Parathyroid adenoma (tissue), 2 donors: ENCODE measurements around the gene HGS.

Experiments used
- H2AFZ ChIP-seq: fragments of 300-600 bp; sonication (generic); one replicate; pipeline ENCODE4 v1.7.0; 2017; ENCODE audit warnings: antibody characterized with exemption, mild to moderate bottlenecking
- H3K27ac ChIP-seq: fragments of 300-600 bp; sonication (generic); one replicate; pipeline ENCODE4 v1.7.0; 2017
- H3K27me3 ChIP-seq: fragments of 300-600 bp; sonication (generic); one replicate; pipeline ENCODE4 v1.7.0; 2017; ENCODE audit warnings: low read length; ENCODE audit not compliant: control insufficient read depth, insufficient read depth
- H3K36me3 ChIP-seq: fragments of 300-600 bp; sonication (generic); one replicate; pipeline ENCODE4 v1.7.0; 2017; ENCODE audit warnings: low read length; ENCODE audit not compliant: control insufficient read depth, insufficient read depth
- H3K4me1 ChIP-seq: fragments of 300-600 bp; sonication (generic); one replicate; pipeline ENCODE4 v1.7.0; 2017; ENCODE audit warnings: control low read depth
- H3K4me2 ChIP-seq: fragments of 300-600 bp; sonication (generic); one replicate; pipeline ENCODE4 v1.7.0; 2017; ENCODE audit warnings: low read length
- H3K4me3 ChIP-seq: fragments of 300-600 bp; sonication (generic); one replicate; pipeline ENCODE4 v1.7.0; 2017; ENCODE audit warnings: low read depth, low read length
- H3K79me2 ChIP-seq: fragments of 300-600 bp; sonication (generic); one replicate; pipeline ENCODE4 v1.7.0; 2017; ENCODE audit warnings: control low read depth
- H3K9ac ChIP-seq: fragments of 300-600 bp; sonication (generic); one replicate; pipeline ENCODE4 v1.7.0; 2017; ENCODE audit warnings: mild to moderate bottlenecking
- H3K9me3 ChIP-seq: fragments of 300-600 bp; sonication (generic); one replicate; pipeline ENCODE4 v1.7.0; 2017; ENCODE audit warnings: low read length; ENCODE audit not compliant: control insufficient read depth
- CTCF ChIP-seq: fragments of 300-600 bp; sonication (generic); IDR thresholded peaks from one replicate; pipeline ENCODE4 v1.7.0; 2017; ENCODE audit warnings: antibody characterized with exemption, mild to moderate bottlenecking
- donor health status: primary hyperparathyroidism.

Gene HGS

GRCh38 chr17:81720267-81721071 is 36.7 kb downstream of the HGS start:
- H3K79me2 ChIP-seq: no peaks in the 10 kb centered on the region
- no peak overlapping the region for H2AFZ ChIP-seq
- no peak overlapping the region for H3K4me2 ChIP-seq
- no peaks in the 10 kb centered on the region for H3K9me3 ChIP-seq
- peaks cover 33% of the 10 kb centered on the region for H3K4me1 ChIP-seq
- TF ChIP-seq CTCF: no peak
- H3K27me3 ChIP-seq: no peaks in the 10 kb centered on the region
- H3K27ac ChIP-seq: peak overlapping the region; percentile 93
- H3K36me3 ChIP-seq: no peaks in the 10 kb centered on the region
- H3K4me3 ChIP-seq: no peak overlapping the region
- H3K9ac ChIP-seq: no peak overlapping the region

- H3K9ac ChIP-seq: no peak overlapping the region
Observed at GRCh38 chr17:81722184-81723120, 38.6 kb downstream of the HGS start.

GRCh38 chr17:81723651-81724209 is 39.9 kb downstream of the HGS start:
- no peaks in the 10 kb centered on the region for H3K9me3 ChIP-seq
- peak overlapping the region; percentile 36 for H3K4me3 ChIP-seq
- peaks cover 37% of the 10 kb centered on the region for H3K4me1 ChIP-seq
- H3K79me2 ChIP-seq: no peaks in the 10 kb centered on the region
- TF ChIP-seq CTCF: no peak
- peak overlapping the region; percentile 93 for H3K27ac ChIP-seq
- H3K27me3 ChIP-seq: no peaks in the 10 kb centered on the region
- H3K9ac ChIP-seq: peak overlapping the region; percentile 25
- H2AFZ ChIP-seq: peak overlapping the region; percentile 8
- no peaks in the 10 kb centered on the region for H3K36me3 ChIP-seq
- H3K4me2 ChIP-seq: peak overlapping the region; percentile 32

More at GRCh38 chr17:81722184-81723120, 38.6 kb downstream of the HGS start:
- Histone ChIP-seq H3K4me1 (peaks cover 37% of the 10 kb centered on the region), H3K27ac (peak overlapping the region; percentile 93), H3K4me2 (peak overlapping the region; percentile 79), H2AFZ (peak overlapping the region; percentile 4), H3K4me3 (peak overlapping the region; percentile 36), H3K27me3 (no peaks in the 10 kb centered on the region), H3K36me3 (no peaks in the 10 kb centered on the region), H3K79me2 (no peaks in the 10 kb centered on the region), H3K9me3 (no peaks in the 10 kb centered on the region)
- no peak for TF ChIP-seq CTCF

- TF ChIP-seq CTCF: no peak
- Histone ChIP-seq H3K36me3 (no peaks in the 10 kb centered on the region), H3K4me2 (no peak overlapping the region)
Observed at GRCh38 chr17:81725439-81725838, 41.6 kb downstream of the HGS start.

More at GRCh38 chr17:81725439-81725838, 41.6 kb downstream of the HGS start:
- Histone ChIP-seq H3K4me1 (peaks cover 37% of the 10 kb centered on the region), H3K27ac (peak overlapping the region; percentile 81), H3K79me2 (no peaks in the 10 kb centered on the region), H3K27me3 (no peaks in the 10 kb centered on the region), H3K9ac (no peak overlapping the region), H2AFZ (no peak overlapping the region), H3K9me3 (no peaks in the 10 kb centered on the region), H3K4me3 (no peak overlapping the region)
